HepG2 (cell line): ENCODE measurements around the gene SPRYD3. TPM values are rescaled to one million over a fixed set of nuclear protein-coding genes. Genes with fewer than 3 reads are reported as not detected.

ENCODE experiments used
- ATAC-seq: fragments of 200-7000 bp; cut with Tn5 transposase; 3 replicates; pipeline ENCODE4 v1.9.1; 2020; ENCODE audit warnings: mild to moderate bottlenecking, moderate library complexity
- BruUV-seq: library from RNA; stranded (reverse); fragments of 400-500 nt; replicated peaks from 2 replicates; lab custom pipeline; 2021; lab: Mats Ljungman, UMichigan
- CTCF ChIA-PET: fragments of 300-600 bp; formaldehyde crosslinking; extraction: SDS; loops from one replicate; lab custom pipeline; 2021; ENCODE audit warnings: low total read pairs, inconsistent platforms, low intra/inter-chr PET ratio; lab: Yijun Ruan, JAX
- POLR2A ChIA-PET: fragments of 350-600 bp; sonication (Branson Sonifier 250); formaldehyde crosslinking; loops from one replicate; lab custom pipeline; 2020; ENCODE audit warnings: antibody characterized with exemption, inconsistent platforms; lab: Yijun Ruan, JAX
- DNase-seq: peaks from one replicate; pipeline ENCODE4 v3.0.0-alpha.2; 2015; ENCODE audit warnings: low spot score
- FAIRE-seq: peaks from 3 replicates; lab custom pipeline; 2011; peaks lifted over from hg19 to GRCh38; lab: Jason Lieb, UNC
- H2AFZ ChIP-seq: one replicate; pipeline ENCODE4 v1.6.1; 2011; ENCODE audit warnings: low read length, inconsistent platforms
- H3K27ac ChIP-seq: fragments of 300-600 bp; 3 replicates; pipeline ENCODE4 v1.8.0; 2011; ENCODE audit warnings: mixed run types, mild to moderate bottlenecking, mixed read lengths, low read length, inconsistent platforms; ENCODE audit not compliant: insufficient read depth; ENCODE audit errors: extremely low read length
- H3K27me3 ChIP-seq, 2 experiments: fragments of 200-600 bp in 1 of 2; 2 replicates in 1 of 2; 3 replicates in 1 of 2; pipeline versions ENCODE4 v1.6.0 to v1.8.0; 2011; ENCODE audit warnings: low read length in 2 of 2, mild to moderate bottlenecking in 2 of 2, moderate library complexity in 2 of 2, inconsistent platforms in 1 of 2; ENCODE audit not compliant: insufficient read depth in 2 of 2, control insufficient read depth in 1 of 2
- H3K36me3 ChIP-seq, 2 experiments: fragments of 200-600 bp in 1 of 2; replicated peaks in 1 of 2; 2 replicates in 1 of 2; 3 replicates in 1 of 2; pipeline versions ENCODE4 v1.5.1 to v1.8.0; 2011; ENCODE audit warnings: low read length in 2 of 2, inconsistent platforms in 1 of 2; ENCODE audit not compliant: insufficient read depth in 2 of 2, control insufficient read depth in 1 of 2
- H3K4me1 ChIP-seq: 2 replicates; pipeline ENCODE4 v1.5.1; 2012; ENCODE audit warnings: low read length, inconsistent platforms; ENCODE audit not compliant: insufficient read depth
- H3K4me2 ChIP-seq: 2 replicates; pipeline ENCODE4 v1.6.0; 2011; ENCODE audit warnings: low read depth, low read length, inconsistent platforms
- H3K4me3 ChIP-seq, 3 experiments: fragments of 200-600 bp in 1 of 3; sonication (generic), shearing (Covaris generic) in 1 of 3; replicated peaks in 1 of 3; 2 replicates each; pipeline ENCODE4 v1.5.1; 2011 to 2016; ENCODE audit warnings: low read length in 3 of 3, inconsistent platforms in 2 of 3, low read depth in 2 of 3, mild to moderate bottlenecking in 2 of 3, control low read depth in 1 of 3, mixed read lengths in 1 of 3; ENCODE audit not compliant: insufficient read depth in 1 of 3
- H3K79me2 ChIP-seq: one replicate; pipeline ENCODE4 v1.6.1; 2011; ENCODE audit warnings: low read length, inconsistent platforms; ENCODE audit not compliant: insufficient read depth
- H3K9ac ChIP-seq: 2 replicates; pipeline ENCODE4 v1.6.0; 2011; ENCODE audit warnings: mild to moderate bottlenecking, low read depth, low read length, inconsistent platforms; ENCODE audit not compliant: insufficient read depth
- H3K9me3 ChIP-seq: 2 replicates; pipeline ENCODE4 v1.5.1; 2012; ENCODE audit warnings: mild to moderate bottlenecking, low read length
- H4K20me1 ChIP-seq: 2 replicates; pipeline ENCODE4 v1.6.0; 2011; ENCODE audit warnings: inconsistent platforms, mild to moderate bottlenecking, low read length, moderate library complexity; ENCODE audit not compliant: insufficient read depth
- HOXD1 ChIP-seq: sonication (generic); formaldehyde crosslinking; IDR thresholded peaks from 2 replicates; pipeline ENCODE4 v1.5.0; 2020; ENCODE audit warnings: missing genetic modification reagents
- KLF9 ChIP-seq: IDR thresholded peaks from 2 replicates; pipeline ENCODE4 v1.6.1; 2016; ENCODE audit warnings: low read depth
- PITX1 ChIP-seq: sonication (generic); formaldehyde crosslinking; IDR thresholded peaks from 2 replicates; pipeline ENCODE4 v1.5.1; 2020; ENCODE audit warnings: mild to moderate bottlenecking, missing genetic modification reagents
- RFX5 ChIP-seq: IDR thresholded peaks from 2 replicates; pipeline ENCODE4 v1.6.1; 2011; ENCODE audit warnings: low read depth, low read length, improper control_type of control experiment
- TBL1XR1 ChIP-seq: fragments of 150-350 bp; IDR thresholded peaks from 2 replicates; pipeline ENCODE4 v1.6.1; 2014; ENCODE audit warnings: borderline replicate concordance, low read length; ENCODE audit not compliant: partially characterized antibody
- ZNF280D ChIP-seq: sonication (generic); formaldehyde crosslinking; IDR thresholded peaks from 2 replicates; pipeline ENCODE4 v1.5.1; 2020; ENCODE audit warnings: mild to moderate bottlenecking, missing genetic modification reagents
- ZNF652 ChIP-seq: IDR thresholded peaks from 2 replicates; pipeline ENCODE4 v1.6.1; 2016; ENCODE audit warnings: low read depth, borderline replicate concordance
- ZNF770 ChIP-seq: sonication (generic); formaldehyde crosslinking; IDR thresholded peaks from 2 replicates; pipeline ENCODE4 v1.5.0; 2020; ENCODE audit warnings: mild to moderate bottlenecking, missing genetic modification reagents
- WGBS: methylation state at CpG from one replicate; pipeline ENCODE4 v1.1.6; 2017; ENCODE audit warnings: low lambda C conversion rate; 5-methylcytosine and 5-hydroxymethylcytosine counted together
- in situ Hi-C: cut with HindIII; loops from 2 replicates; pipeline ENCODE4 v1.10.0; 2017; ENCODE audit warnings: low pct_unique_long_range_greater_than_20kb; ENCODE audit not compliant: extremely low pct_ligation_motif_present
- intact Hi-C: fragments of 100-400 bp; cut with micrococcal nuclease; formaldehyde crosslinking; loops from one replicate; pipeline ENCODE4 v1.10.0; 2022; ENCODE audit not compliant: unreplicated experiment
- polyA plus RNA-seq, 8 experiments: library from polyadenylated mRNA; depleted of rRNA in 3 of 8; stranded (reverse) in 7 of 8; unstranded in 1 of 8; fragments of >200 nt; fragmentation: Illumina TruSeq in 4 of 8; extraction: Trizol in 4 of 8; gene quantifications; 2 replicates each; pipeline versions ENCODE4 v1.2.1 to v1.2.3, GENCODE V29; 2011 to 2016; ENCODE audit warnings: low read depth in 4 of 8, missing spikeins in 1 of 8, mixed read lengths in 1 of 8; ENCODE audit not compliant: insufficient read depth in 1 of 8
- total RNA-seq, 5 experiments: library from RNA; depleted of rRNA; stranded (reverse); fragments of >200 nt; fragmentation: Illumina TruSeq; extraction: Trizol; gene quantifications; 2 replicates each; pipeline ENCODE4 v1.2.3, GENCODE V29; 2016; ENCODE audit warnings: low read depth in 1 of 5

Gene SPRYD3
- total and polyA plus RNA-seq, 2 of the 13 experiments (the other 11 are each of a cell fraction or from before 2014, with no cell fraction given): 9.0 to 9.2 TPM

GRCh38 chr12:53077030-53077429 lies 2.2 kb downstream of the SPRYD3 start:
- intact Hi-C loops: no loop called here
- H3K4me3 ChIP-seq: no peak overlapping the region
- no peak overlapping the region for H2AFZ ChIP-seq
- peaks cover 69% of the 10 kb centered on the region for H3K4me1 ChIP-seq
- no peaks in the 10 kb centered on the region for H3K79me2 ChIP-seq
- DNase-seq (no peak), ATAC-seq (no peak), FAIRE-seq (no peak)
- ChIA-PET POLR2A (interaction anchor here (3.3 kb wide), 1 partner anchor 24 kb away, joined by 60 read pairs; no protein-coding TSS in a partner anchor), CTCF (no interaction called here)
- H3K9me3 ChIP-seq: no peaks in the 10 kb centered on the region
- H3K36me3 ChIP-seq: peaks cover 1 to 12% of the 10 kb centered on the region in 2 experiments; a peak in 1 of 5 replicates
- H4K20me1 ChIP-seq: no peaks in the 10 kb centered on the region
- BruUV-seq: no TSS peak
- H3K27ac ChIP-seq: no peak overlapping the region
- in situ Hi-C loops: no loop called here
- H3K9ac ChIP-seq: no peak overlapping the region
- 98% methylated on average over 8 of the region's 8 CpGs for WGBS
- no peaks in the 10 kb centered on the region; a peak in 1 of 5 replicates for H3K27me3 ChIP-seq
- H3K4me2 ChIP-seq: no peak overlapping the region
- TF ChIP-seq HOXD1 (CRISPR knock-in tag): no peak
- no peak for TF ChIP-seq ZNF280D (CRISPR knock-in tag)
- TF ChIP-seq ZNF770: no peak
- no peak for TF ChIP-seq KLF9
- no peak for TF ChIP-seq ZNF652 (CRISPR knock-in tag)
- TF ChIP-seq TBL1XR1: no peak
- no peak for TF ChIP-seq RFX5
- no peak for TF ChIP-seq PITX1
- TF ChIP-seq, all 625 proteins: peak for 0
